Measurements from ENCODE around the gene CES4A.

DNA sequence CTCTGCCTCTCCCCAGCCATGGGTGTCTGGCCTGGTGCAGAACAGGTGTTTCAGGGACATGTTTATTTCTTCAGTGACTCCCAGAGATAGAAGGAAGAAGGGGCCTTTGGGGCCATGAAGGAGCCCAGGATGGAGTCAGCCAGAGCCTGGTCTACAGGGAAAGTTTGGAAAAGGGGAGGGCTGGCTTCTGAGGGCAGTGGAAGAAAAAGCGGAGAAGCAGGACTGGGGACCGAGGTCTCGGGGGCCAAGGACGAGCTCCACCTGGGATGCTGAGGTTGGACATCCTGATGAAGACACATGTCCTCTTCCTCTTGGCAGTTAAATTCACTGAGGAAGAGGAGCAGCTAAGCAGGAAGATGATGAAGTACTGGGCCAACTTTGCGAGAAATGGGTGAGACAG is 45.4 kb upstream of the CES4A start:
- TF ChIP-seq, protein P1, sequence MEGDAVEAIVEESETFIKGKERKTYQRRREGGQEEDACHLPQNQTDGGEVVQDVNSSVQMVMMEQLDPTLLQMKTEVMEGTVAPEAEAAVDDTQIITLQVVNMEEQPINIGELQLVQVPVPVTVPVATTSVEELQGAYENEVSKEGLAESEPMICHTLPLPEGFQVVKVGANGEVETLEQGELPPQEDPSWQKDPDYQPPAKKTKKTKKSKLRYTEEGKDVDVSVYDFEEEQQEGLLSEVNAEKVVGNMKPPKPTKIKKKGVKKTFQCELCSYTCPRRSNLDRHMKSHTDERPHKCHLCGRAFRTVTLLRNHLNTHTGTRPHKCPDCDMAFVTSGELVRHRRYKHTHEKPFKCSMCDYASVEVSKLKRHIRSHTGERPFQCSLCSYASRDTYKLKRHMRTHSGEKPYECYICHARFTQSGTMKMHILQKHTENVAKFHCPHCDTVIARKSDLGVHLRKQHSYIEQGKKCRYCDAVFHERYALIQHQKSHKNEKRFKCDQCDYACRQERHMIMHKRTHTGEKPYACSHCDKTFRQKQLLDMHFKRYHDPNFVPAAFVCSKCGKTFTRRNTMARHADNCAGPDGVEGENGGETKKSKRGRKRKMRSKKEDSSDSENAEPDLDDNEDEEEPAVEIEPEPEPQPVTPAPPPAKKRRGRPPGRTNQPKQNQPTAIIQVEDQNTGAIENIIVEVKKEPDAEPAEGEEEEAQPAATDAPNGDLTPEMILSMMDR (conservative IDR thresholded peaks at IDR 0.05 in 1 of 2, IDR thresholded peaks at IDR 0.05 in 1 of 2; ENCODE audit: extremely low read depth in 1 of 2, insufficient read depth in 1 of 2, low read depth in 1 of 2, low read length in 2 of 2): no peak
- TF ChIP-seq EZH2 (IDR thresholded peaks at IDR 0.05; ENCODE audit: borderline replicate concordance, low read length): no peak
